ENCODE data around the gene GPR89A. TPM values are rescaled to one million over a fixed set of nuclear protein-coding genes. Genes with fewer than 3 reads are reported as not detected.
A peak's percentile ranks its signal among the peaks of the same experiment; 100 is the strongest.

Gene GPR89A
- total and polyA plus RNA-seq, 7 experiments from 2014 or later = 23.5 to 36.5 (median 32.7) TPM

DNA sequence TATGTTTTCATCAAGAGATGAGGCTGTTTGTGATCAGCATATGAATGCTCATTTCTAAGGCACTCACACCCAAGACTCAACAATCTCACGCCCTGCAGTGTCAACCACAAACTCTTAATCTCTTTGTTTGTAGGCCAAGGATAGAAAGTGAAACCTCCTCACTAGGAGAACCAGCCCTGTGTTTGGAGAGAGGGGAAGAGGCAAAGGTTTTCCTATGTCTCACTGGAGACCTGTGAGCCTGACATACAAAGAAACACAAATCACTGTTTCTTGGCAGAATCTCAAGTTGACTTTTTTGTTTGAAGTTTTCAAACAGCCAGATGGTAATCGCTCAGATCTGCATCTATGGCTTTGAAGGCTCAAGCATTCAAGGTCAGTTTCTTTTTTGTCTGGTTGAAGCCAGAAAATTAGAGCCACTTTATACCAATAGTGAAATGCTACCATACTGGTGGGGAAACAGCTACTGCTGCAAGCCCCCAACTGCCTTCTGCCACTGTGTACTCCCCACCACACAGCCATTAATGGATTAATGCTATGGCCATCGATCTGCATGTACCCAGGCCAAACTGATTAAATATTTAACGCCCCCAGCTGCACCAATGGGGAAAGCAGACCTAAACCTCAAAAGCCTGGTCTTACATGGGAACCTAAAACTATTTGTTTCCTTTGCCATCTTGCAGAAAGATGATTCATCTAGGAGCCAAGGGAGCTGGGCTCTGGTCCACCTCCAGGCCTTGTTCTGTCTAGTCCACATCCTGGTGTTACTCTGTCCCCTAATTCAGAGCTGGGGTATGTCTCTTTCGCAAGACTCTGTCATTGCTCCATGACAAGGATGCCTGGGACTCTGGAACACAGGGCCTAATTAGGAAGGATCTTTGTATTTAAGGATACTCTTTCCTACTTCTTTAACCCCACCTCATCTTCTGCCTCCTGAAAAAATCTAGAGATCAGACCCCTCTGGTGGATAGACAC lies 83.1 kb downstream of the GPR89A start:
- Mint-ChIP-seq H3K4me1 (peaks cover 21 to 37% (median 25%) of the 10 kb centered on the region in 7 donors), H3K9me3 (no peaks in the 10 kb centered on the region), H3K4me3 (peak overlapping the region; percentile 26 to 75 (median 62)), H3K27me3 (no peaks in the 10 kb centered on the region), H3K27ac (peak overlapping the region; percentile 33 to 90 (median 72)), H3K36me3 (peaks cover 0 to 13% (median 0%) of the 10 kb centered on the region in 5 donors)
- Histone ChIP-seq H3K4me3 (ENCODE audit: low read length) (peak overlapping the region; percentile 6), H3K4me1 (ENCODE audit: control insufficient read depth in 2 of 2, insufficient read depth in 2 of 2, low read length in 2 of 2) (peaks cover 18 to 28% of the 10 kb centered on the region in 2 donors), H3K36me3 (ENCODE audit: control insufficient read depth in 2 of 3, insufficient read depth in 3 of 3, low read length in 3 of 3) (no peaks in the 10 kb centered on the region), H3K27ac (ENCODE audit: low read depth, low read length) (peak overlapping the region; percentile 43), H3K27me3 (ENCODE audit: control insufficient read depth in 2 of 2, insufficient read depth in 2 of 2, low read length in 2 of 2) (no peaks in the 10 kb centered on the region), H3K9me3 (ENCODE audit: control insufficient read depth in 2 of 3, low read length in 3 of 3) (no peaks in the 10 kb centered on the region)
- POLR2A ChIA-PET = no interaction called here
- intact Hi-C loops (cut with micrococcal nuclease) = no loop called here
- peak; percentile 92 for ATAC-seq
- CTCF ChIA-PET = interaction anchor here (0.9 kb wide), 1 partner anchor 30 kb away, joined by 4 read pairs; no protein-coding TSS in a partner anchor
- peak in 8 of 9 donors; percentile 6 to 48 (median 31) for DNase-seq

DNA sequence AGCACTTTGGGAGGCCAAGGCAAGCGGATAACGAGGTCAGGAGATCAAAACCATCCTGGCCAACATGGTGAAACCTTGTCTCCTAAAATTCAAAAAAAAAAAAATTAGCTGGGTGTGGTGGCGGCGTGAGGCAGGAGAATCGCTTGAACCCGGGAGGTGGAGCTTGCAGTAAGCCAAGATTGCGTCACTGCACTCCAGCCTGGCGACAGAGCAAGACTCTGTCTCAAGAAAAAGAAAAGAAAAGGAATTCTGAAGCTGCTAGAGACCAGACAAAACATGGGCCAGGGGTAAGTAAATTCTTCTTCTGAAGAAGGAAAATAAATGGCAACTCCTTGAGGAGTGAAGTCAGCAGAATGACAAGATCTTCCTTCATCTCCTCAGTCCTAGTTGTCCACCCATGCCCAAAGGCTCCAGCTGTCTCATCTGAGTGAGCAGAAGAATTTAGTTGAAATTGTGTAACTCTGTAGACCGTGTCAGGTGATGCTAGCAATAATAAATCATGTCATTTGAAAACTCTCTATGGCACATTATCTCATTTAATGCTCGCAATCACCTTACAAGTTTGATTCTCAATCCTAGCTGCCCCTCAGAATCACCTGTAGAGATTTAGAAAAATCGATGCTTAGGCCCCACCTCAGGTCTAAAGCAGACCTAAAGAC lies 85.1 kb downstream of the GPR89A start:
- H3K27me3 Mint-ChIP-seq = peaks cover 0 to 7% (median 0%) of the 10 kb centered on the region in 5 donors
- no peaks in the 10 kb centered on the region for H3K9me3 ChIP-seq (ENCODE audit: control insufficient read depth in 2 of 3, low read length in 3 of 3)
- no peak for ATAC-seq
- intact Hi-C loops (cut with micrococcal nuclease) = no loop called here
- DNase-seq = no peak
- H3K27ac ChIP-seq (ENCODE audit: low read depth, low read length) = no peak overlapping the region
- peaks cover 21 to 40% (median 25%) of the 10 kb centered on the region in 7 donors for H3K4me1 Mint-ChIP-seq
- no peak overlapping the region for H3K27ac Mint-ChIP-seq
- H3K4me3 ChIP-seq (ENCODE audit: low read length) = no peak overlapping the region
- H3K36me3 Mint-ChIP-seq = peaks cover 0 to 5% (median 0%) of the 10 kb centered on the region in 5 donors
- H3K9me3 Mint-ChIP-seq = no peaks in the 10 kb centered on the region
- H3K36me3 ChIP-seq (ENCODE audit: control insufficient read depth in 2 of 3, insufficient read depth in 3 of 3, low read length in 3 of 3) = no peaks in the 10 kb centered on the region
- H3K4me1 ChIP-seq (ENCODE audit: control insufficient read depth in 2 of 2, insufficient read depth in 2 of 2, low read length in 2 of 2) = peaks cover 18 to 28% of the 10 kb centered on the region in 2 donors
- ChIA-PET POLR2A (no interaction called here), CTCF (no interaction called here)
- no peaks in the 10 kb centered on the region for H3K27me3 ChIP-seq (ENCODE audit: control insufficient read depth in 2 of 2, insufficient read depth in 2 of 2, low read length in 2 of 2)
- no peak overlapping the region for H3K4me3 Mint-ChIP-seq

DNA sequence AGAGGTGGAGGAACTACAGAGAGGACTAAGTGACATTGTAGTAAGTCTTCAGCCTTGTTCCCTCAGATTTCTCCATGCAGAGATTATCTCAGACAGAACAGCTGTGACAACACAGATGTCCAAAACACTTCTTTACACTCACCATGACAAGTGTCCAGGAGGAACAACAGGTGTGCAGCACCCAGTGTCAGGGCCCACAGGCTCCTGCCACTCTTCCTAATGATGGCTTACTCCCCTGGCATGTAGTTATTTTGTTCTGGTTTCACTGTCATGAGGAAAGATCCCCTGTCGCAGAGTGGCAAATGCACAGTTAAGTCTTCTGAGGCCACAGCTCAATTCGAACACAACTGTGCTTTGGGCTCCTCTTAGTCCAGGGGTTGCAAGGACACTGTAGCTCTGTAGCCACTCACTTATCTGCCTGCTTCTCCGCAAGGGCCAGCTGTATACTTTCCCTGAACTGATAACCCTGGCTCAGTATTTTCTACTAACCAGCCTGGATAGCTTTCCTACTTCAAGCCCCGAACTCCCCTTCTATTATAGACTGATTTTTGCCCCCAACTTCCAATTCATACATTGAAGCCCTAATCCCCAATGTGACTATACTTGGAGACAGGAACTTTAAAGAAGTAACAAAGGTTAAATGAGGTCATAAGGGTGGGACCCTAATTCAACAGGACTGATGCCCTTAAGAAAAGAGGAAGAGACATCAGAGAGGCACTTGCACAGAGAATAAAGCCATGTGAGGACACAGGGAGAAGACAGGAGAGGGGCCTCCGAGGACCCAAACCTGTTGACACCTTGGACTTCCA lies 88.2 kb downstream of the GPR89A start:
- Histone ChIP-seq H3K4me3 (ENCODE audit: low read length) (no peak overlapping the region), H3K4me1 (ENCODE audit: control insufficient read depth in 2 of 2, insufficient read depth in 2 of 2, low read length in 2 of 2) (peaks cover 2 to 6% of the 10 kb centered on the region in 2 donors), H3K27ac (ENCODE audit: low read depth, low read length) (no peak overlapping the region), H3K27me3 (ENCODE audit: control insufficient read depth in 2 of 2, insufficient read depth in 2 of 2, low read length in 2 of 2) (no peaks in the 10 kb centered on the region), H3K36me3 (ENCODE audit: control insufficient read depth in 2 of 3, insufficient read depth in 3 of 3, low read length in 3 of 3) (no peaks in the 10 kb centered on the region), H3K9me3 (ENCODE audit: control insufficient read depth in 2 of 3, low read length in 3 of 3) (no peaks in the 10 kb centered on the region)
- ChIA-PET POLR2A (no interaction called here), CTCF (no interaction called here)
- no peak for DNase-seq
- Mint-ChIP-seq H3K9me3 (no peaks in the 10 kb centered on the region), H3K36me3 (no peaks in the 10 kb centered on the region), H3K4me3 (no peak overlapping the region), H3K27me3 (peaks cover 0 to 23% (median 0%) of the 10 kb centered on the region in 5 donors), H3K4me1 (peaks cover 0 to 12% (median 2%) of the 10 kb centered on the region in 7 donors), H3K27ac (no peak overlapping the region)
- intact Hi-C loops (cut with micrococcal nuclease) = no loop called here
- no peak for ATAC-seq

DNA sequence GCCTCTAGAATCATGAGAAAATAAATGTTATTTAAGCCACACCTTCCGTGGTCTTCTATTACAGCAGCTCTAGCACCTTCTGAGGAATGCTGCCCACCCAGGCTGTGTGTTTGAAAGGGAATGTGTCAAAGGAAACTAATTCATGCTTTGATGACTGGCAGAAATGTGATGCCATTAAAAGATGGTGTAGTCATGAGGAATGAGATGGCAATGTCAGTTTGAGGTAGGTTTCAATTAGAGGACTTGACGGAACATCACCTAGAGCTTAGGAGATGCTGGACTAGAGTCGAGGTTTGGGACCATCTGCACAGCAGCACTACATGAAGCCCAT lies 88.8 kb downstream of the GPR89A start:
- Histone ChIP-seq H3K4me3 (ENCODE audit: low read length) (no peak overlapping the region), H3K27me3 (ENCODE audit: control insufficient read depth in 2 of 2, insufficient read depth in 2 of 2, low read length in 2 of 2) (no peaks in the 10 kb centered on the region), H3K27ac (ENCODE audit: low read depth, low read length) (no peak overlapping the region), H3K36me3 (ENCODE audit: control insufficient read depth in 2 of 3, insufficient read depth in 3 of 3, low read length in 3 of 3) (no peaks in the 10 kb centered on the region), H3K4me1 (ENCODE audit: control insufficient read depth in 2 of 2, insufficient read depth in 2 of 2, low read length in 2 of 2) (no peaks in the 10 kb centered on the region), H3K9me3 (ENCODE audit: control insufficient read depth in 2 of 3, low read length in 3 of 3) (no peaks in the 10 kb centered on the region)
- intact Hi-C loops (cut with micrococcal nuclease) = no loop called here
- no peaks in the 10 kb centered on the region for H3K36me3 Mint-ChIP-seq
- peaks cover 0 to 7% (median 0%) of the 10 kb centered on the region in 7 donors for H3K4me1 Mint-ChIP-seq
- H3K9me3 Mint-ChIP-seq = no peaks in the 10 kb centered on the region
- H3K4me3 Mint-ChIP-seq = no peak overlapping the region
- ChIA-PET CTCF (no interaction called here), POLR2A (no interaction called here)
- peaks cover 0 to 27% (median 0%) of the 10 kb centered on the region in 5 donors for H3K27me3 Mint-ChIP-seq
- no peak overlapping the region for H3K27ac Mint-ChIP-seq
- DNase-seq = no peak
- ATAC-seq = no peak

DNA sequence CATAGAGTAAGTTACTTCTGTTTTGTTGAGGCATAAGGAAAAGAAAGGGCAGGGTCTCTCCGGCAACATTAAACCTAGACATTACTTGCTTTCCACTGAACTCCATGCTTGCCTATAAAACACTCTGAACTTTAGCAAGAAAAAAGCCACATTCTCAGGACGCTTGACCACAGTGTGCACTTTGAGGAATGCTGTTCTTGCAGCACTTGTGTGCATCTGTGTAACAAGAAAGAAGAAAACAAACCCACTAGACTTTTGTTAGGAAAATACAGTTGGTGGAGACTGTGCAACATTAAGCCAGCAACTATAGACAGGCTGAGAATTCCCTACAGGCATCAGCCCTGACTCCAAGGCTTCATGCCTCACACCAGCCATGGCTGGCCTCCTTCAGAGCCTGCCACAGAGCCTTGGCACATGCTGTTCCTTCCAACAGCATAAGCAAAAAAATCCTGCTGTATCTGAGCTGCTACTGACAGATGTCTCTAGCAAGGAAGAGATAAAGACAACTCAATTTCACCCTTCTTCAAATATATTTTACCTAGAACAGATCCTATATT lies 93.6 kb downstream of the GPR89A start:
- H3K27me3 ChIP-seq (ENCODE audit: control insufficient read depth in 2 of 2, insufficient read depth in 2 of 2, low read length in 2 of 2) = no peaks in the 10 kb centered on the region
- Mint-ChIP-seq H3K36me3 (no peaks in the 10 kb centered on the region), H3K4me3 (no peak overlapping the region), H3K27ac (no peak overlapping the region), H3K27me3 (peaks cover 0 to 44% (median 0%) of the 10 kb centered on the region in 5 donors), H3K9me3 (no peaks in the 10 kb centered on the region), H3K4me1 (peaks cover 0 to 2% (median 0%) of the 10 kb centered on the region in 7 donors)
- H3K27ac ChIP-seq (ENCODE audit: low read depth, low read length) = no peak overlapping the region
- H3K36me3 ChIP-seq (ENCODE audit: control insufficient read depth in 2 of 3, insufficient read depth in 3 of 3, low read length in 3 of 3) = no peaks in the 10 kb centered on the region
- DNase-seq (no peak), ATAC-seq (no peak)
- no peaks in the 10 kb centered on the region for H3K4me1 ChIP-seq (ENCODE audit: control insufficient read depth in 2 of 2, insufficient read depth in 2 of 2, low read length in 2 of 2)
- ChIA-PET POLR2A (no interaction called here), CTCF (no interaction called here)
- H3K4me3 ChIP-seq (ENCODE audit: low read length) = no peak overlapping the region
- intact Hi-C loops (cut with micrococcal nuclease) = no loop called here
- no peaks in the 10 kb centered on the region for H3K9me3 ChIP-seq (ENCODE audit: control insufficient read depth in 2 of 3, low read length in 3 of 3)

DNA sequence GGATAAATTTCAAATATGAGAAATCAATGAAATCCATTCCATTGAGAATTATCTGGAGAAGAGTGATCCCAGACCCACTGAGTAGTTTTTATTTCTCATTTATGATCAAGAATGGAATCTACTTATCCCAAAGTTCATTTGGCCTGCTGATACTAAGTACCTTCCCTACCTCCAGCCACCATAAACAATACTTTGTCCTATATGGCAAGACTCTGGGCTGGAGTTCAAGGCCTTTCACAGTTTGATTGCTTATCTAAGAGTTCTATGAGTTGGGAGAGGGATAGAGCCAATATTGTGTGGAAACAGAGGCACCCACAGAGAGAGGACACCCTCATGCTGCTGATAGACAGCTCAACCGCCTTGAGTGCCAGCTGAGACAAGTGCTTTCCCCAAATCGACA lies 94.3 kb downstream of the GPR89A start:
- Mint-ChIP-seq H3K4me3 (no peak overlapping the region), H3K27me3 (peaks cover 0 to 40% (median 0%) of the 10 kb centered on the region in 5 donors), H3K27ac (no peak overlapping the region), H3K9me3 (no peaks in the 10 kb centered on the region), H3K4me1 (no peaks in the 10 kb centered on the region), H3K36me3 (no peaks in the 10 kb centered on the region)
- ChIA-PET POLR2A (no interaction called here), CTCF (no interaction called here)
- Histone ChIP-seq H3K9me3 (ENCODE audit: control insufficient read depth in 2 of 3, low read length in 3 of 3) (no peaks in the 10 kb centered on the region), H3K4me1 (ENCODE audit: control insufficient read depth in 2 of 2, insufficient read depth in 2 of 2, low read length in 2 of 2) (no peaks in the 10 kb centered on the region), H3K4me3 (ENCODE audit: low read length) (no peak overlapping the region), H3K36me3 (ENCODE audit: control insufficient read depth in 2 of 3, insufficient read depth in 3 of 3, low read length in 3 of 3) (no peaks in the 10 kb centered on the region), H3K27me3 (ENCODE audit: control insufficient read depth in 2 of 2, insufficient read depth in 2 of 2, low read length in 2 of 2) (no peaks in the 10 kb centered on the region), H3K27ac (ENCODE audit: low read depth, low read length) (no peak overlapping the region)
- DNase-seq (no peak), ATAC-seq (no peak)
- intact Hi-C loops (cut with micrococcal nuclease) = no loop called here
